ENCODE data around the gene RANBP17.
"Not testable (repeated sequence)": the region's sequence is repeated elsewhere in the genome, so short reads cannot be mapped to it uniquely, and the experiment has no call there.

The RANBP17 gene

DNA sequence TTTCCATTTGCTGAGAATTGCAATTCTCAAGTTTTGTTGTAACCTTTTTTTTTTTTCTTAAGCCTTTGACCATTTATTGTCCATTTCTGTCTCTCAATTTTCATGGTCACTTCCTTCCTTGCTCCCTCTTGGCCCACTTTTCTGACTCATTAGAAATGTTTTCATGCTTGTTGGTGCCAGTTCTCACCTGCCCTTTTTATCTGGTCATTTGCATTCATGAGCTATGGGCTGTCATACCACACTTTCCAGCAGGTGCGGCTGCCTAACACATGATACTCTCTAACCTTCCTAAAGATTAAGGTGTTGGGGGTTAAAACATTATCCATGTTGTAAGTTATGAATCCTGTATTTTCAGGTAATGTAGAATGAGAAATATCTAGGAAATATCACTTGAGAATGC, 296.8 kb downstream of the RANBP17 start:
- no peak for FAIRE-seq
- TF ChIP-seq, protein P1, sequence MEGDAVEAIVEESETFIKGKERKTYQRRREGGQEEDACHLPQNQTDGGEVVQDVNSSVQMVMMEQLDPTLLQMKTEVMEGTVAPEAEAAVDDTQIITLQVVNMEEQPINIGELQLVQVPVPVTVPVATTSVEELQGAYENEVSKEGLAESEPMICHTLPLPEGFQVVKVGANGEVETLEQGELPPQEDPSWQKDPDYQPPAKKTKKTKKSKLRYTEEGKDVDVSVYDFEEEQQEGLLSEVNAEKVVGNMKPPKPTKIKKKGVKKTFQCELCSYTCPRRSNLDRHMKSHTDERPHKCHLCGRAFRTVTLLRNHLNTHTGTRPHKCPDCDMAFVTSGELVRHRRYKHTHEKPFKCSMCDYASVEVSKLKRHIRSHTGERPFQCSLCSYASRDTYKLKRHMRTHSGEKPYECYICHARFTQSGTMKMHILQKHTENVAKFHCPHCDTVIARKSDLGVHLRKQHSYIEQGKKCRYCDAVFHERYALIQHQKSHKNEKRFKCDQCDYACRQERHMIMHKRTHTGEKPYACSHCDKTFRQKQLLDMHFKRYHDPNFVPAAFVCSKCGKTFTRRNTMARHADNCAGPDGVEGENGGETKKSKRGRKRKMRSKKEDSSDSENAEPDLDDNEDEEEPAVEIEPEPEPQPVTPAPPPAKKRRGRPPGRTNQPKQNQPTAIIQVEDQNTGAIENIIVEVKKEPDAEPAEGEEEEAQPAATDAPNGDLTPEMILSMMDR (IDR thresholded peaks at IDR 0.05; ENCODE audit: insufficient read depth, missing control alignments), result no peak
- no peak for DNase-seq (ENCODE audit: insufficient read length, low spot score)

DNA sequence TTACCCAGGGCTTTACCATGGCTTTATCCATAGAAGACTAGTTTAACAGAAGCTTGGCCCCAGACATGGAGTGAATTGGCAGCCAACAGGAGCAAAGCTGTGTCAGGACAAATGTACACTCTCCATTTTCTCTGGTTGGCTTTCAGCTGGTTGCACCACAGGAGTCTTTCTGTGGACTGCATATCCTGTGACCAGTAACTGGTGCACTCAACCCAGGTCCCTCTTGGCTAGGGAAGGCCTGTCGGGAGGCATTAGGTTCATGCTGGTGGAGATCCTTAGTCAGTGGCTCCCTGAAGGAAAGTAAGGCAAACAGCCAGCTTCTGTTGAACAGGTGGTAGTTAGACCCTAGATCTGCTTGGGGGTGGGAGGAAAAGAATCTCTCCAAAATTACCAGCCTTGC, 300.3 kb downstream of the RANBP17 start:
- DNase-seq (ENCODE audit: insufficient read length, low spot score), result no peak
- no peak for FAIRE-seq
- TF ChIP-seq, protein P1 (IDR thresholded peaks at IDR 0.05; ENCODE audit: insufficient read depth, missing control alignments), result no peak

DNA sequence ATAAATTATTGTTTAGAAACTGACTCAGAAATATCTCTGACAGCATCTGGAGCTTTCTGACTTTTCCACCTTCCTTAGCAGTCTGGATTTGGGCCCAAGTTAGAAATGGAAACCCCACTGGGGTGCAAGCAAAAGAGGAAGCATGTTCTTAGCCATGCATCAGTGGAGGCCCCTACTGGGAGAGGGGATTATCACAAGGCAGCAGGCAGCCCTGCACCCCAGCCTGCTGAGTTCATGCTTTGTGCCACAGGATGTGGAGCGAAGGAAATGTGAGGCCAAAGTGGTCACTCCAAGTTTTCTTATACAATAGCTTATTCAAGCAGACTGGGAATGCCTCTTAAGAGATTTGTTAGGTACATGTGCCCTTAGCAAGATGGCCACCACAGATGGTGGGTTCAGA, 300.8 kb downstream of the RANBP17 start:
- TF ChIP-seq, protein P1 (IDR thresholded peaks at IDR 0.05; ENCODE audit: insufficient read depth, missing control alignments), result peak; percentile 35
- DNase-seq (ENCODE audit: insufficient read length, low spot score) (no peak), FAIRE-seq (no peak)

DNA sequence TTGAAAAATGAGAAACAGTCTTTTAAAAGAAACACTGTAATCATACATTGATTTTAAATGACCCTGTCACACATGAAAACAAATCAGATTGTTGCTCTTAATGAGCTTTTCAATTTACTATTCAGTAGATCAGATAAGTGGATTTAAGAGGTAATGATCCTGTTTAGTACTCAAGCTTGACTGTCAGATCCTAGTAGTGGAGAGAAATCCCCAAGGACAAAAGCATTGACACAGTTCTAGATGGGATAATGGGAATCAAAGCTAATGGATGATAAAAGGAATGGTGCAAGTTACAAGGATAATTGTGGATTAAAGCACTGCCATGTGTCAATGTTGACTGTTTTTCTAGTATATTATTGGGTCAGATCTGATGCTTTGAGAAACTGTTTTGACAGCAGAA, 304.9 kb downstream of the RANBP17 start:
- peak; percentile 99 for FAIRE-seq
- DNase-seq (ENCODE audit: insufficient read length, low spot score), result no peak
- TF ChIP-seq, protein P1 (IDR thresholded peaks at IDR 0.05; ENCODE audit: insufficient read depth, missing control alignments), result no peak

DNA sequence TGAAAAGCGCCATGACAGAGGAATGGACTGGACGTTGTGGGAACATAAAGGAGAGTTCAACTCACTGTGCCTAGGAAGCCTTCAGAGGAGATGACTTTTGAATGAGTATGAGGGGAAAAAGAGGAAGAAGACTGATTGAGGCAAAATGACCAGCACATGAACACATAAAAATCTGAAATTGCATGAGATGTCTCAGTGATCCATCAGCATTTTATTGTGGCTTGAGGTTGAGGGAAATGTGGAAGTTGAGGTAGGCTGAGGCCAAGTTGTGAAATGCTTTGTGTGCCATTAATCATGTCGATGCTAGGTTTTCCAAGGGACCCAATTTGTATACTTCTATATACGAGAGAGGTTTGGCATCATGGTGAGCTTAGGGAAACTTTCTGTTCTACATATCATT, 306.4 kb downstream of the RANBP17 start:
- TF ChIP-seq, protein P1 (IDR thresholded peaks at IDR 0.05; ENCODE audit: insufficient read depth, missing control alignments), result no peak
- no peak for FAIRE-seq
- no peak for DNase-seq (ENCODE audit: insufficient read length, low spot score)

DNA sequence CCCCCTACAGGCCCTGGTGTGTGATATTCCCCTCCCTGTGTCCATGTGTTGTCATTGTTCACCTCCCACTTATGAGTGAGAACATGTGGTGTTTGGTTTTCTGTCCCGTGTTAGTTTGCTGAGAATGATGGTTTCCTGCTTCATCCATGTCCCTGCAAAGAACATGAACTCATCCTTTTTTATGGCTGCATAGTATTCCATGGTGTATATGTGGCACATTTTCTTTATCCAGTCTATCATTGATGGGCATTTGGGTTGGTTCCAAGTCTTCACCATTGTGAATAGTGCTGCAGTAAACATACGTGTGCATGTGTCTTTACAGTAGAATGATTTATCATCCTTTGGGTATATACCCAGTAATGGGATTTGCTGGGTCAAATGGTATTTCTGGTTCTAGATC, 313.1 kb downstream of the RANBP17 start:
- DNase-seq (ENCODE audit: insufficient read length, low spot score); FAIRE-seq: not testable (repeated sequence)

DNA sequence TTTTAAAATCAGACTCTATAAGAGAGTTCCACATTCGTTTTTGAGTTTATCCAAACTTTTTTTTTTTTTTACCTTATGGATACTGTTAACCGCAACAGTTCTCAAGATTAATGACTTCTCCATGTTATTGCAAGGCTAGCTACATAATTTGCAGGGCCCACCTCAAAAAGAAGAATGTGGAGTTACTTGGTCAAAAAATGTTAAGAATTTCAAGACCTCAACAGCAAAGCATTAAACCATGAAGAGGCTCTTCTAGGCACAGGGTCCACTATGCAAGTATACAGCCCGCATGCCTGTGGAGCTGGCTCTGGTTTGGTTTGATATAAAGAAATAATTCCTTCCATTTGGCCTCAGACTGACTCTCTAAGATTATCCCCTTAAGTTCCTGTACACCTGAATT, 313.9 kb downstream of the RANBP17 start:
- DNase-seq (ENCODE audit: insufficient read length, low spot score) (no peak), FAIRE-seq (no peak)
- TF ChIP-seq, protein P1 (IDR thresholded peaks at IDR 0.05; ENCODE audit: insufficient read depth, missing control alignments), result no peak

DNA sequence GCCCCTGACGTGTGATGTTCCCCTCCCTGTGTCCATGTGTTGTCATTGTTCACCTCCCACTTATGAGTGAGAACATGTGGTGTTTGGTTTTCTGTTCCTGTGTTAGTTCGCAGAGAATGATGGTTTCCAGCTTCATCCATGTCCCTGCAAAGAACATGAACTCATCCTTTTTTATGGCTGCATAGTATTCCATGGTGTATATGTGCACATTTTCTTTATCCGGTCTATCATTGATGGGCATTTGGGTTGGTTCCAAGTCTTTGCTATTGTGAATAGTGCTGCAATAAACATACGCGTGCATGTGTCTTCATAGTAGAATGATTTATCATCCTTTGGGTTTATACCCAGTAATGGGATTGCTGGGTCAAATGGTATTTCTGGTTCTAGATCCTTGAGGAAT, 316.4 kb downstream of the RANBP17 start:
- FAIRE-seq; DNase-seq (ENCODE audit: insufficient read length, low spot score): not testable (repeated sequence)
